ENCODE data around the gene DDX39B. TPM values are rescaled to one million over a fixed set of nuclear protein-coding genes. Genes with fewer than 3 reads are reported as not detected.
"Not testable (repeated sequence)": the region's sequence is repeated elsewhere in the genome, so short reads cannot be mapped to it uniquely, and the experiment has no call there.

Gene DDX39B
- total RNA-seq, 2 donors from 2014 or later, result 221 to 269 TPM

DNA sequence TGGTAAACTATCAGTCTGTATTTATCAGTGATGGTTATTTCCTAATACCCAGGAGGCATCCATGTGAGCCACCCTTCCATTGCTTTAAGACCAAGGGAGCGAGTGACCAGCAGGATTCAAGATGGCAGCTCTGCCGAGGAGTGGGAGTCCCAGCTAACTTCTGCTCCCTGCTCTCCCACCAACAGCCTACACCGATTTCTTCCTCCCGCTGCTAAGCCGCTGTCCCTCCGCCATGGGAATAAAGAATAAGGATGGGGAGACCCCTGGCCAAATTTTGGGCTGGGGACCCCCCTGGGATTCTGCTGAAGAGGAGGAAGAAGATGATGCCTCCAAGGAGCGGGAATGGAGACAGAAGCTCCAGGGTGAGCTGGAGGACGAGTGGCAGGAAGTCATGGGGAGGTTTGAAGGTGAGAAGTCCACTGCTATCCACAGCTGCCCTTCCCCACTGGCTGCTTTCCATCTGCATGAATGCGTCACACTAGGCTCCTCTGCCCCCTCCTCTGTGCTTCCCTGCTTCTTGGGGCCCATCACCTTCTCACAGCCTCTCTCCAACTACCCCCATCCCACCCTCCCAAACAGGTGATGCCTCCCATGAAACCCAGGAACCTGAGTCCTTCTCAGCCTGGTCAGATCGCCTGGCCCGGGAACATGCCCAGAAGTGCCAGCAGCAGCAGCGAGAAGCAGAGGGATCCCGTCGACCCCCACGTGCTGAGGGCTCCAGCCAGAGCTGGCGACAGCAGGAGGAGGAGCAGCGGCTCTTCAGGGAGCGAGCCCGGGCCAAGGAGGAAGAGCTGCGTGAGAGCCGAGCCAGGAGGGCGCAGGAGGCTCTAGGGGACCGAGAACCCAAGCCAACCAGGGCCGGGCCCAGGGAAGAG lies 15.9 kb upstream of the DDX39B start:
- ATAC-seq (no peak), DNase-seq (no peak)
- intact Hi-C loops (cut with DNase I, micrococcal nuclease), result no loop called here

DNA sequence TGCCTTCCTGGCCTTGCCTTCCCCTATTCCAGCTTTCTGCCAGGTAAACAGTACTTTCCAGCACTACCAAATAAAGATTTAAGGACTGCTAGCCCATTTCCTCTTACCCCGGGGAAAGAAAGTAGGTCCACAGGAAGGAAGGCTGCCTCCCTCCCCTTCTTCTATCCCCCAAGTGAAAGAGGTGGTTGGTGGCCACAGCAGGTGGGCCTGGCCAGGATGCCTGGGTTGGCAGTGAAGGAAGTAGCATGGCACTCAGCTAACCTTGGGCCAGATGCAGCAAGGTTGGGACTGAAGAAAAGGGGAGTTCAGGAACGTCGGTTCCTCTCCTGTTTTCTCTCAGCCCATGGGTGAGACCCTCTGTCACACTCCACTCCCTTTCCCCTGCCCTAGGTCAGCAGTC lies 14.5 kb upstream of the DDX39B start:
- DNase-seq (no peak), ATAC-seq (no peak)
- intact Hi-C loops (cut with DNase I, micrococcal nuclease), result no loop called here

DNA sequence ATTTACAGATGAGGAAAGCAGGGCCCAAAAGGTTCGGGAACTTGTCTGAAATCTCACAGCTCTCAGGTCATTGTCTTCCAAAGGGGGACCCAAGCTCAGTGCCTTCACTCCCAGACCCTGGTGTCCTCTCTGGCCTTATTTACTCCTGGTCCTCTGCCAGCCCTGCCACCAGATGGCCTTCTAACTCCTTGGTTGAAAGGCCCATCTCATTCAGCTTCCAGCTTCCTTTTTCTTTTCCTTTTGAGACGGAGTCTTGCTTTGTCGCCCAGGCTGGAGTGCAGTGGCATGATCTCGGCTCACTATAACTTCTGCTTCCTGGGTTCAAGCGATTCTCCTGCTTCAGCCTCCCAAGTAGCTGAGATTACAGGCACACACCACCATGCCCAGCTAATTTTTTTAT lies 9.6 kb upstream of the DDX39B start:
- peak in 1 of 2 donors; percentile 71 for DNase-seq
- intact Hi-C loops (cut with DNase I, micrococcal nuclease); ATAC-seq: not testable (repeated sequence)

DNA sequence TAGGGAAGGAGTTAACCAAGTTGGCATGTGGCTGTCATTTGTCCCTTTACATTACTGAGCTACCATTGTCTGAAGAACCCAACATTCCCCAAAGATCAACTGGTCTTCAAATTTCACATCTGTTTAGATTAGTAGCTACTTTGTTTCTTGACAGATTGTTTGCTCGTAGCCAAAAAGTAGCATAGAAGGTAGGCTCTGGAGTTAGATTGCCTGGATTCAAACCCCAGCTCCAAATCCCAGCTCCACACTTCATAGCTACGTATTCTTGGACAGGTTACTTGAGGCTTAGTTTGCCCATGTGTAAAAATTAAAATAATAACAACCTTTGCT lies 6.7 kb upstream of the DDX39B start:
- intact Hi-C loops (cut with DNase I, micrococcal nuclease), result no loop called here
- no peak for DNase-seq
- no peak for ATAC-seq

DNA sequence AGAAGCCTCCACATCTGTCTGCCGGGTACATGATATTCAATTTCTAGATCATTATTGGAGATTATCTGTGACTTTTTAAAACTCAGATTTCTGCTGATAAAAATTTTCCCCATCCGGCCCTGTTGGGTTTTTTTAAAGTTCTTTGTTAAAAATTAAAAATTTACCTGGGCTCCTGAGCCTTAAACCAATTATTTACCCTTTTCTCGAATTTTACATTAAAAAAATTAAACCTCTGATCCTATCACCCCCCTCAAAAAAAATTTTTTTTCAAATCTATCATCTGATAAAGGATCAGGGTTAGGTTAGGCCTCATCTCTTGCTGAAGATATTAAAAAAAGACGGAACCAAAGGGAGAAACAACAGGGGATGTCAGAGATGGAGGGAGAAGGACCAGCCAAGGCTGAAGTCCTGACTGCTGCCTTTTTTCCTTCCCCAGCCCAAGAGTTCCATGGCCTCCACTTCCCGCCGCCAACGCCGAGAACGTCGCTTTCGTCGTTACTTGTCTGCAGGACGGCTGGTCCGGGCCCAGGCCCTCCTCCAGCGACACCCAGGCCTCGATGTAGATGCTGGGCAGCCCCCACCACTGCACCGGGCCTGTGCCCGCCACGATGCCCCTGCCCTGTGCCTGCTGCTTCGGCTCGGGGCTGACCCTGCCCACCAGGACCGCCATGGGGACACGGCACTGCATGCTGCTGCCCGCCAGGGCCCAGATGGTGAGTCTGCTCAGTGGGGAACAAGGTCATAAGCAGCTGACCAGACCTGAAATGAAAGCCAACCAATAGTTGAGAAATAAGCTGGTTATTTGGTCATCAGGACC lies 6.1 kb upstream of the DDX39B start:
- ATAC-seq, result no peak
- no peak for DNase-seq
- intact Hi-C loops (cut with DNase I, micrococcal nuclease), result no loop called here

DNA sequence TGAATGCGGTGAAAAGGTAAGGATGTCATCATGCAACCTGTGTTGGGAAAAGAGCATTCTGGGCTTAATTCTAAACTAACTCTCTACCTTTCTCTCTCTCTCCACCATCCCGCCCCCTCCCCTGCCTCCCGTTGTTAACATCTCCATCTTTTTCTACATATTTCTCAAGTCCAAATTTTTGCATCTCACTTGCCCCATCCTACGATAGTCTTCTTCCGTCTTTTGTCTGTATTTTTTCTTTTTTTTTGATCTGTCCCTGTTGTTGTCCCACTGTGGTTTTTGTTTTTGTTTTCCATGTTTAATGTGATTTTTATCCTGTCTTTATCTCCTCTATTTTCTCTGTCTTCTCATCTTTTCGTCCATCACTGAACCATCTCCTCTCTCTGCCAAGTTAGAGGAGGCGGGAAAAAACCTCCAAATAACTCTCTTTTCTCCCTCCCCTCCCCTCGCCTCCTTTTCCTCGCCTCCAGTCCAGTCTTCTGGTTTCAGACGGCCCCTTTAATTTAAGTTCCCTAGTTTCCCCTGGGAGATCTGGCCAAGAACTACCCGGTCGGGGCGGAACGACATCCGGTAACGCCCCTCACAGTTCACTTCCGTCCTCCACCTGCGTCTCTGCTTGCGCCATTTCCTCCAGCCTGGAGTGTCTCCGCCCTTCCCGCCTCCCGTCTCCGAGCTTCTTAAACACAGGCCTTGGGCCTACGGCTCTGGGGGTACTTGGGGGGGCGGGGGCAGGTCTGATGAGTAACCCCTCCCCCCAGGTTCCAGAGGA lies 5.3 kb upstream of the DDX39B start, which contains the start of gene NFKBIL1:
TSS of gene NFKBIL1 (plus strand) at position 651 of the 769 bp plus-strand sequence. CDS start at position 738, 87 bp downstream.
- DNase-seq, result peak; percentile 93 to 97
- ATAC-seq, result peak; percentile 95
- intact Hi-C loops (cut with DNase I, micrococcal nuclease), result no loop called here

DNA sequence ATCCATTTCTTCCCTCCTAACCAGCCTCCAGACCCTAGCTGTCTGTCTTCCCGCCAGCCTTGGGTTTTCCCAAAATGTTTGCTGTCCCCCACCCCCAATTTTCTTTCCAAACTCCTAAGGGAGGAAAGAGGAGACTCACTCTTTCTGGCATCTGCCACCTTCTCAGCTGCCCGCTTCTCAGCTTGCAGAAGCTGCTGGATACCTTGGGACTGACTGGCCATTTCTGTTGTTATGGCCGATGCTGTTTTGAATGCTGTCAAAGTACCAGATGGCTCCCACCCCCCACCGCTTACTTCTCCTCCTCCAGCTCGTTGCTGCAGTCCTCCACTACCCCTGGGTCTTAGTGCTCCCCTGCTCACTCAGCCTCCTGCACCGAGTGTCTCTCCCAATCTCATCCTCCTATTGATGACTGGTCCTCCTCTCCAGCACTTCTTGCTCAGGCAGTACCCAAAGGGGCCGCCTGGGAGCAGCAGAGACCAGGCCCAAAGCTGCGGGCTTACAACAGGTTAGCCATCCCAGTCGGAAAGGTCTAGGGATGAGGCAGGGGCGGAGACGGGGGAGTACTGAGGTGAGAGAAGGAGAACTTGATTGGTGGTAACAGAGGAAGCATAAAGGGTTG lies 4.6 kb upstream of the DDX39B start, which contains the start of gene ATP6V1G2:
TSS of gene ATP6V1G2 (minus strand) at position 270 of the 619 bp plus-strand sequence. CDS start at position 221, 49 bp downstream.
- intact Hi-C loops (cut with DNase I, micrococcal nuclease), result no loop called here
- ATAC-seq, result peak; percentile 73
- DNase-seq, result peak; percentile 90

DNA sequence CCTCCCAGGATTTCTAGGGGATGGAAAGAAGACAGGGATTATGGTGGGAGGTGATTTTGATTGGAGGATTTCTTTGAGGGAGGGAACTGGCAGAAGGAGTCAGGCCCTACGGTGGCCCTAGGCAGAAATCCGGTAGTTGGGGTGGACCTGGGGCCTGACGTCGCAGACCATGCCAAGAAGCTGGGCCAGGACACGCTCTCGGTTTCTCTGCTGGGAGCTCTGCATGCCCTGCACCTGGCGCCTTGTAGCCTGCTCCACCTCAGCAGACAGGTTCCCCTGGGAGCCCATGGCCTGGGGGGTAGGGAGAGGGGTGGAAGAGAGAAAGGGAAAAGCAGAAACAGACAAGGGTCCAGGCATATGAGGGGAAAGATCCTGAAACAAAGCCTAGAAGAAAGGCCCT lies 3.5 kb upstream of the DDX39B start:
- ATAC-seq, result no peak
- DNase-seq, result no peak
- intact Hi-C loops (cut with DNase I, micrococcal nuclease), result no loop called here

DNA sequence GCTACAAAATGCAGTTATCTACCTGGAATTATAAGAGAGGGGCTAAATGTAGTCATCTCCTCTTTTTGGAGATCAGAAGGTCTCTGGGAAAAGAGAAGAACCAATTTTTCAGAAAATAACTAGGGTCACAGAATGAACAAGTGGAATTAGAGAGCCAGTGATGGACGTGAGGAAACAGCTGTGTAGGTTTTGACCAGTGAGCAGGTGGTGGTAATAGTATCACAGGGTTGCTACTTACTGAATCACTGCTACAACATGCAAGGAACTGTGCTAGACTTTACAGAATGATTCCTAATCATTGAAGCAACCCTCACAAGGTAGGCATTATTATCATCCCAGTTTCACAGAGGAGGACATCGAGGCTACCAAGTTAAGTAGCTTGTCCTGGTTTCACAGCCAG lies 2.9 kb upstream of the DDX39B start:
- intact Hi-C loops (cut with DNase I, micrococcal nuclease), result no loop called here
- ATAC-seq (no peak), DNase-seq (no peak)

DNA sequence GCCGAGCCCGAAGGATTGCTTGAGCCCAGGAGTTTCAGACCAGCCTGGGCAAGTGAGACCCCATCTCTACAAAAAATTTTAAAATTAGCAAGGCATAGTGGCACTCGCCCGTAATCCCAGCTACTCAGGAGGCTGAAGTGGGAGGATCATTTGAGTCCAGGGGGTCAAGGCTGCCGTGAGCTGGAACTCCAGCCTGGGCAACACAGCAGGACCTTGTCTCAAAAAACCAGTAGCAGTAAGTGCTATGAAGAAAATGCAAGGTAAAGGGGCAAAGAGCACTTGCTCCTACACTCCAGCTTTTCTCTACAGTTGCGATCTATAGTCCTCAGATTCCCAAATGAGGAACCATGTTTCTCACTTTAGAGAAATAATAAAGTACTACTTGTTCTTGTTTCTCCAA lies 1.8 kb upstream of the DDX39B start:
- ATAC-seq, result no peak
- intact Hi-C loops (cut with DNase I, micrococcal nuclease), result loop anchor here in 1 of 2 donors (2.0 kb wide), 1 partner anchor 55 kb away; no protein-coding TSS in a partner anchor
- no peak for DNase-seq

DNA sequence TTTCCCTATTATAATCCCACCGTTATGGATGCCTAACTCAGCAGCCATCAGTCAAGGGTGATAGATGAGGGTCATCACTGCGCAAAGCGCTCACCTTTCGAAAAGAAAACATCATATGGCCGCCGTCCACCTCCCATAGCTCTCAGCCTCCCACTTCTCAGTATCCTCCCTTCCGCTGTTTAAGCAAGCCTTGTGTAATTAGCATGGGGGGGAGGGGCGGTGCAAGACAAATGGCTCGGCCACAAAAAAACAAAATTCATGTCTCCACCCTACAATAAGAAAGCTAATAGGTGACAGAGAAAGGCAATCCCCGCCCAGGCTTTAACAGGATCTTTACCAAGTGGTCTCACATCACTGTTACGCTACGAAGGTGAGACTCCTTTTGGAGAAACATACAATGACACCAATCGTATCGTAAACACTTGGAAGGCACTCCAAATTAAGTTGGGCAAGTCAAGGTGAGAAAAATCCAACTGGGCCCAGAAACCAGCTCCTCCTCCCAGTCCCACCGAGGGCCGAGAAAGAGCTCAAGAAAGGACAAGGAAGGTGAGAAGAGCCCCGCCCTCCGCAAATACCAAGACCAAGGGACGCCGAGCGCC lies 645 bp downstream of the DDX39B start:
- intact Hi-C loops (cut with DNase I, micrococcal nuclease), result no loop called here
- DNase-seq, result peak; percentile 56 to 83
- peak; percentile 57 for ATAC-seq

DNA sequence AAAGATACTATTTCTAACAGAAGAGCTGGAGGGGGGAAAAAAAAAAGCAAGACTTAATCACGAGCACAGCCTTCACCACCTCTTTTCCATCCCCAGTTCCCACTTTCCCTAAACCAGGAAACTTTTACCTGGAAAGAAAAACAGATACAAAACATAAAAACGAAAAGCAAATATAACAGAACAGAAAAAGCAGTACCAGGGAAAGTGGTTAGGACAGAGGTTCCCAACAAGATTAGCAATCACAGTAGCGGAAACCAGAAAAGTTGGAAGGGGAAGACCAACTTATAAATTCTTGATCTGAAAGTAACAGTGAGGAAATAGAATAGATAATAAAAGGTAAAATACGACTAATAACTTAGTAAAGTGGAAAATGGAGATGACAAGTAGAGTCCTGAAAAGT lies 1.2 kb downstream of the DDX39B start:
- no peak for ATAC-seq
- intact Hi-C loops (cut with DNase I, micrococcal nuclease), result no loop called here
- DNase-seq, result no peak

DNA sequence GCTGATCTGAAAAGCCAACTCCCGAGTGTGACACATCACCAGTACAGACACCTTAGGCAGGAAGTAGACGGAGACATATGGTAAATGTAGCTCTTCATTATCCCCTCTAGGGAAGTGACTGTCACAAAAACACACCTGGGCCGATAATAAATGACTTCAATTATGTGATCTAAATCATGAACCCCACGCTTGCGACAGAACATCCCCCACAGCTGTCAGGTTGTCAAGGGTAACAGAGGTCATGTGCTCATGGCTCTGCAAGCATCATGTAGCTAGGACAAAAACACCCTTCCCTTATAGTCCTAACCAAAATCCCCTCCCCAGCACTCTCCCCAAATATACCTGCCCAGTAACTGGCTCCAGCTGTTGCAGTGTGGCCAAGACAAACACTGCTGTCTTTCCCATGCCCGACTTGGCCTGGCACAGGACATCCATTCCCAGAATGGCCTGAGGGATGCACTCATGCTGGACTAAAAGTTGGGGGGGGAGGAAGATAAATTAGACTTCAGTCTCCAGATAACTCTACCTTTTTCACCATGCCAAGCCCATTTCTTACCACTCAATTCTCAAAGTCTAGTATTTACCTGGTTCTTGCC lies 2.9 kb downstream of the DDX39B start:
- intact Hi-C loops (cut with DNase I, micrococcal nuclease), result no loop called here
- ATAC-seq, result no peak
- no peak for DNase-seq

DNA sequence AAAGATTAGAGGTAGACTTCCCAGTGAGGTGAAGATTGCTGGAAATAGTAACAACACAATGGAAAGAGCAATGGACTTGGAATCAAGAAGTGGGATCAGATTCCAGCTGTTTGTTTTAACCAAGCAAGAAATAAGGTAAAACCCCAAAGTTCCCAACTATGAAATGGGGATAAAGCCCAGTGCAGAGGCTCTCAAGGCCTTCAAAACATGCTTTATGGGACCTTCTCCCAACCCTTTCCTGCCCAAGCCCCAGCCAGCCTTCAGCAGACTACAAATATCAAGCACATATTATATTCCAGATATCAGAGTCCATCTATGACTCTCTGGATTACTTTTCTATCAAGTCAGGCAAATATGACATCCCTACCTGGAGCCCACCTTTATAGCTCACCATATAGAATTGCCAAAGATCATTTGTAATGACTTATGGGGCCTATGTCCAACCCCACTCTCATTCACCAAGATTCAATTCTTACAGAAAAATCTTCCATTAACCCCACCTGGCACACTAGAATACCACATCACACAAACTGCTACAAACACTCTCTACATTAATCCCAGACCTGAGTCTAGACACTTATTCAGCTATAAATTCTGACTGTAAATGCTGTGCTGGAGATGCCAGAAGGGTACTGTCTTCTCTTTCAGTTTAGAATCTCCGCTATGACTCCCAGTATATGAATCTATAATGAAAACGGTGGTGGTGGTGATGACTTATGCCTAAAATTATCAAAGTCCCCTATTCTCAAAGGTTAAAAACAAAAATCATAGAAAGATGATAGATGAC lies 6.1 kb downstream of the DDX39B start:
- ATAC-seq (no peak), DNase-seq (no peak)
- intact Hi-C loops (cut with DNase I, micrococcal nuclease), result no loop called here

DNA sequence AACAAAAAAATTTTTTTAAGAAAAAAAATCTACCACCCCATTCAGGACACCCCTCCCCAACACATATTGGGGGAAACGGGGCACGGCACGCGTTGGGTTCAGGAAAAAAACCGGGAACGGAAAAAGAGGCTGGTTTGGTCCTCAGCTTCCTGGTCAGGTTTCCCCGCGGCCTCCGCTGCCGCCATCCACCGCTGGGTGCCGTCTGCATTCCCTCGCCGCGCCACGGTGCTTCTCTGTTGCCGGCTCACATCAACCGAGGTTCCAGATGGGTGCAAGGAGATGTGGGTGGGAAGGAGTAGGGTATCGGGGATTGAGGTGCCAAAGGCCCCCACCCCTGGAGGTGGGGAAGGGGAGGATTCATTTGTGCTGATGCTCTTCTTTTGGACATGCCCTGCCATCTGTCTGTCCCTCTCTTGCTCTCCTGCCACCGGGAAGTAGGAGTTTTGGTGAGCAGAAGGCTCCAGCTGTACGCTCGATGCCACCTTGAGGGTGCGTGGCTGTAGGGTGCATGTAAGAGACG lies 7.2 kb downstream of the DDX39B start:
- intact Hi-C loops (cut with DNase I, micrococcal nuclease), result no loop called here
- DNase-seq (no peak), ATAC-seq (no peak)

DNA sequence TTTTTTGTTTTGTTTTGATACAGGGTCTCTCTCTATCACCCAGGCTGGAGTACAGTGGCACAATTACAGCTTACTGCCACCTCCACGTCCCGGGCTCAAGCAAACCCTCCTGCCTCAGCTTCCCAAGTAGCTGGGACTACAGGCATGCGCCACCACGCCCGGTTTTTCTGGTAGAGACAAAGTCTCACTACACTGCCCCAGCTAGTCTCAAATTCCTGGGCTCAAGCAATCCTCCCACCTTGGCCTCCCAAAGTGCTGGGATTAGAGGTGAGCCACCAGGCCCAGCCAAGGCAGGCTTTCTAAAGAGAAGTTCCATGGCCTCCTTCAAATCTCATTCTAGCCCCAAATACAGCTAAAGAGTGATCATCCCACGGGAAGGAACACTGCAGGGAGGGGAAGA lies 7.8 kb downstream of the DDX39B start:
- no peak for ATAC-seq
- intact Hi-C loops (cut with DNase I, micrococcal nuclease), result no loop called here
- DNase-seq, result no peak

DNA sequence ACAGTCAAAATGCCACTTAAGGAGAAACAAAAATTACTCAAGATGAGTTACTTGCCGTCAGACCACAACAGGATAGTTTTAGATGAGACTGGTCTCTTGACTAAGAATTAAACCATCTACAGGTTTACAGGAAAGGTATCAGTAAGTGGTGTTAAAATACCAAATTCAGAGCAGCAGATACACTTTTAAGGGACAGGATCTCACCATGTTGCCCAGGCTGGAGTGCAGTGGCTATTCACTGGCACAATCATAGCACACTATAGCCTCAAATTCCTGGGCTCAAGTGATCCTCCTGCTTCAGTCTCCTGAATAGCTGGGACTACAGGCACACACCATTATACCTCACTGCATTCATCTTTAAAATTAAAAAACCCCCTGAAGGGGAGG lies 8.4 kb downstream of the DDX39B start:
- intact Hi-C loops (cut with DNase I, micrococcal nuclease), result no loop called here
- ATAC-seq, result no peak
- DNase-seq, result no peak

Data from left colon (tissue), 2 donors.